GM12874 (cell line): ENCODE data around the gene AKAP13.

Experiments used
- CTCF ChIP-seq: IDR thresholded peaks from 2 replicates; pipeline ENCODE4 v1.5.1; 2011; ENCODE audit warnings: low read depth, mild to moderate bottlenecking, control low read depth, low read length, moderate library complexity; ENCODE audit not compliant: insufficient read depth

The AKAP13 gene

DNA sequence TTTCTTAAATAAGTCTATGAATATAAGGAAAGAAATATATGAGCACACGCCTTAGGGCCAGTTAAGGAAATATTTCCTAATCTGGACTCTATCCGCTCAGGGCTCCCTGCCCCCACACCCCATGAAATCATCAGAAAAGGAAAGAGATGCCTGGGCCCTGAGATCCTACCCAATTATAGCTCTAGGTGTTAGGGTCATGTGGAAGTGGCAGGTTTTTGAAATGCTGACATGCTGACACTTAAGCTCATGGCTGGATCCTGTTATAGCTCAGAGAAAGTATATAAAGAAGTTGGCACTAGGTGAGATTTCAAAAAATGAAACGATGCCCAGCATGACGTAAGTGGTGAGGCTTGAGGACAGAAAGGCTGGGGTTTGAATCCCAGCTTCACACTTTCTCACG lies 43.5 kb upstream of the AKAP13 start:
- TF ChIP-seq CTCF, result no peak

DNA sequence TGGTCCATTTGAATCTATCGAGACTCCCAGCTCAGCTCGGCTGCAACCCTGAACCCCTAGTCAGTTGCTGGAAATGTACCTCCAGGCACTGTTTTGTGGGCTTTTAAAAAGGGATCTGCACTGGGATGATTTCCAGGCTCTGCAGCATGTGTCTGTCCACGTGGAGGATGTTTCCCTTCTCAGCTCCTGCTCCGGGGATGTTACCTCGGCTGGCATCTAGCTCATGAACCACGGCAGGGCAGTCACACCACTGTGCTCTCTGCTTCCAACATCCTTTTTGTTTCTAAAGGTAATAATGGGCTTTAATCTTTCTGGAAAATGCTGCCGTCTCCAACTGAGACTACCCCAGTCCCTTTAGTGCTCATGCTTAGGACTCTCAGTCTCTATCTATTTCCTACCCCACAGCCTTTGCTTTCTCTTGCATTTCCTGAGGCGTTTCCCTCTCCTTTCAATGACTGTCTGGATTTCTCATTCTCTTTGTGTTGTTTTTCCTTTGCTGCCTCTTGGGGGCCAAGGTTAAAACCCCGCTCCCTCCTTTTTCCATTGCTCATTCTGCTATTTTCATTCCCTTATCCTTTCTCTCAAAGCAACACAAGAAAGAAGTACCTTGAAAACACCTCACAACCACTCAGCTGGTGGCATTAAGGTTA lies 42.9 kb upstream of the AKAP13 start:
- TF ChIP-seq CTCF, result no peak

- TF ChIP-seq CTCF, result no peak
These were observed 40.1 kb upstream of the AKAP13 start for GRCh38 chr15:85340321-85340665.

DNA sequence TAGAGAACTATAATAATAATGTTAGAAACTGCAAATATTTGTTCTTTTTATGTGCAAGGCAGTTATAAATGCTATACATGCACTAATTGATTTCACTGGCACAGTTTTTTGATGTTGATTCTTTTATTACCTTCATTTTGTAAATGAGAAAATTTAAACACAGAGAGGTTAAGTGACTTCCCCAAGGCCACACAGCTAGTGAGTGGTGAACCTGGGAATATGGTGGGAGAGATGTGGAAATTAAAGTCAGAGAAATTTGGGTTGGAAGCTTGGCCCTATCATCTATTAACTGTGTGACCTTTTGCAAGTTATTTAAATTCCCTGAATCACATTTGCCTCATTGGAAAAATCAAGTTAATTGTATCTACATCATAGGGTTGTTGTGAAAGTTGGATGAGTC lies 39.6 kb upstream of the AKAP13 start:
- no peak for TF ChIP-seq CTCF

- no peak for TF ChIP-seq CTCF
These were observed 30.0 kb upstream of the AKAP13 start for GRCh38 chr15:85350395-85350794.

GRCh38 chr15:85351965-85352364 lies 28.4 kb upstream of the AKAP13 start:
- no peak for TF ChIP-seq CTCF

DNA sequence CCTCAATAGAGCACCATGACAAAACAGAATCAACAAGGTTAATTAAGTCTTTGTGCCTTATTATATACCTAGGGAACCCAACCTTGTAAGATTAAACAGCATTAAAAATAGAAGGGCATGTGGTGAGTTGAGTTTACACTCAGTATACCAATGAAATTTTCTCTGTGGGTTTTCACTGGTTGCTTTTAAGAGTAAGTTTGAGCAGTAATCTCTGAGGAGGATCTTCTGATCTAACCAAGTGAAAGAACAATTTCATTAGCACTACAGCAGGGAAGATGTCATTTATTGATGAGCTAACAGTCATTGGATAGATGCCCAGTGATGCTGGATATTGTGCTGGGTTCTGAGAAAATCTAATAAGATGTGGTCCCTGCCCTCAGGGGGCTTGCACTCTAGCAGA lies 26.9 kb upstream of the AKAP13 start:
- no peak for TF ChIP-seq CTCF
